Measurements from ENCODE around the gene CYP2A7.
"Not testable (repeated sequence)": the region's sequence is repeated elsewhere in the genome, so short reads cannot be mapped to it uniquely, and the experiment has no call there.

DNA sequence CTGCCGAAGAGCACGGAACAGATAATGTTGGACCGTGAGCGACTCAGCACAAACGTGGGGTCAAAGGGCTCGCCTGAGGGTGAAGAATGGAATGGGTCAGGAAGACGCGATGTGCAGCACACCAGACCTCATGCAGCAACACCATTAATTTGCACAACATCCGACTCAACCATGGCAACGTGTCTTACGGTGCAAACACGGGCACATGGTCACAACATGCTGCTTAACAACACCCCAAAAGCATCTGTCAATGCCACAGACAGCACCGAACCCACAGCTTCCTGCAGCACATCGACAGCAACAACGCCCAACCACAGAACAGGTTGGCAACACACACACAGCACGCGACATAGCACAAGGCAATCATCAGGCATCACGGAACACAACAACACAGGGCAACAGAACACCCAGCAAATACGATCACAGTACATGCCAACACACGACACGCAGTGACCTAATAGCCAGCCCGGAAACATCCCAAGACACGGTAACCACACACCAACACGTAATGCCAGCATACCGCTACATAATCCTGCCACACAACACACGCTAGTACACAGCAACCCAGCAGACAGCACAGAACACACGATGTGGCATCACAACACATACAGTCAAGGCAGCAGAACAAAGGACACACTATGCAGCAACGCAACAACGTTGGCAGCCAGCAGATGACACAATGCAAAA is 55.2 kb downstream of the CYP2A7 start:
- TF ChIP-seq, protein P1, sequence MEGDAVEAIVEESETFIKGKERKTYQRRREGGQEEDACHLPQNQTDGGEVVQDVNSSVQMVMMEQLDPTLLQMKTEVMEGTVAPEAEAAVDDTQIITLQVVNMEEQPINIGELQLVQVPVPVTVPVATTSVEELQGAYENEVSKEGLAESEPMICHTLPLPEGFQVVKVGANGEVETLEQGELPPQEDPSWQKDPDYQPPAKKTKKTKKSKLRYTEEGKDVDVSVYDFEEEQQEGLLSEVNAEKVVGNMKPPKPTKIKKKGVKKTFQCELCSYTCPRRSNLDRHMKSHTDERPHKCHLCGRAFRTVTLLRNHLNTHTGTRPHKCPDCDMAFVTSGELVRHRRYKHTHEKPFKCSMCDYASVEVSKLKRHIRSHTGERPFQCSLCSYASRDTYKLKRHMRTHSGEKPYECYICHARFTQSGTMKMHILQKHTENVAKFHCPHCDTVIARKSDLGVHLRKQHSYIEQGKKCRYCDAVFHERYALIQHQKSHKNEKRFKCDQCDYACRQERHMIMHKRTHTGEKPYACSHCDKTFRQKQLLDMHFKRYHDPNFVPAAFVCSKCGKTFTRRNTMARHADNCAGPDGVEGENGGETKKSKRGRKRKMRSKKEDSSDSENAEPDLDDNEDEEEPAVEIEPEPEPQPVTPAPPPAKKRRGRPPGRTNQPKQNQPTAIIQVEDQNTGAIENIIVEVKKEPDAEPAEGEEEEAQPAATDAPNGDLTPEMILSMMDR (IDR thresholded peaks at IDR 0.05; ENCODE audit: poor library complexity, severe bottlenecking): not testable (repeated sequence)
- TF ChIP-seq RAD21 (conservative IDR thresholded peaks at IDR 0.05); TAF1 (IDR thresholded peaks at IDR 0.05; ENCODE audit: low read depth); POLR2AphosphoS5 (IDR thresholded peaks at IDR 0.05); SMC3 (conservative IDR thresholded peaks at IDR 0.05; ENCODE audit: poor library complexity); EZH2 (IDR thresholded peaks at IDR 0.05; ENCODE audit: borderline replicate concordance, insufficient read depth, low read length, poor library complexity, severe bottlenecking); EP300 (conservative IDR thresholded peaks at IDR 0.05; ENCODE audit: poor library complexity, severe bottlenecking): not testable (repeated sequence)
- TF ChIP-seq, protein P2, sequence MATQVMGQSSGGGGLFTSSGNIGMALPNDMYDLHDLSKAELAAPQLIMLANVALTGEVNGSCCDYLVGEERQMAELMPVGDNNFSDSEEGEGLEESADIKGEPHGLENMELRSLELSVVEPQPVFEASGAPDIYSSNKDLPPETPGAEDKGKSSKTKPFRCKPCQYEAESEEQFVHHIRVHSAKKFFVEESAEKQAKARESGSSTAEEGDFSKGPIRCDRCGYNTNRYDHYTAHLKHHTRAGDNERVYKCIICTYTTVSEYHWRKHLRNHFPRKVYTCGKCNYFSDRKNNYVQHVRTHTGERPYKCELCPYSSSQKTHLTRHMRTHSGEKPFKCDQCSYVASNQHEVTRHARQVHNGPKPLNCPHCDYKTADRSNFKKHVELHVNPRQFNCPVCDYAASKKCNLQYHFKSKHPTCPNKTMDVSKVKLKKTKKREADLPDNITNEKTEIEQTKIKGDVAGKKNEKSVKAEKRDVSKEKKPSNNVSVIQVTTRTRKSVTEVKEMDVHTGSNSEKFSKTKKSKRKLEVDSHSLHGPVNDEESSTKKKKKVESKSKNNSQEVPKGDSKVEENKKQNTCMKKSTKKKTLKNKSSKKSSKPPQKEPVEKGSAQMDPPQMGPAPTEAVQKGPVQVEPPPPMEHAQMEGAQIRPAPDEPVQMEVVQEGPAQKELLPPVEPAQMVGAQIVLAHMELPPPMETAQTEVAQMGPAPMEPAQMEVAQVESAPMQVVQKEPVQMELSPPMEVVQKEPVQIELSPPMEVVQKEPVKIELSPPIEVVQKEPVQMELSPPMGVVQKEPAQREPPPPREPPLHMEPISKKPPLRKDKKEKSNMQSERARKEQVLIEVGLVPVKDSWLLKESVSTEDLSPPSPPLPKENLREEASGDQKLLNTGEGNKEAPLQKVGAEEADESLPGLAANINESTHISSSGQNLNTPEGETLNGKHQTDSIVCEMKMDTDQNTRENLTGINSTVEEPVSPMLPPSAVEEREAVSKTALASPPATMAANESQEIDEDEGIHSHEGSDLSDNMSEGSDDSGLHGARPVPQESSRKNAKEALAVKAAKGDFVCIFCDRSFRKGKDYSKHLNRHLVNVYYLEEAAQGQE (IDR thresholded peaks at IDR 0.05; ENCODE audit: borderline replicate concordance): not testable (repeated sequence)

Data from neural cell (in vitro differentiated cells).